CD8-positive, alpha-beta memory T cell (primary cell): ENCODE measurements around the gene SORCS2. TPM values are rescaled to one million over a fixed set of nuclear protein-coding genes. Genes with fewer than 3 reads are reported as not detected.

ENCODE experiments used
- CTCF ChIA-PET: fragments of 350-600 bp; sonication (Branson Sonifier 250); formaldehyde crosslinking; loops from one replicate; lab custom pipeline; 2021; ENCODE audit warnings: antibody characterized with exemption; lab: Charles Lee
- POLR2A ChIA-PET: fragments of 350-600 bp; sonication (Branson Sonifier 250); formaldehyde crosslinking; loops from one replicate; lab custom pipeline; 2021; ENCODE audit warnings: antibody characterized with exemption; lab: Charles Lee
- DNase-seq, 5 donors: peaks; one replicate each; pipeline versions ENCODE4 v3.0.0 to v3.0.0-alpha.2; 2020 to 2022; ENCODE audit warnings: mixed read lengths in 1 of 5
- H3K27ac ChIP-seq: one replicate; pipeline ENCODE4 v1.7.0; 2013; ENCODE audit warnings: low read depth, mild to moderate bottlenecking, low read length, moderate library complexity
- H3K27me3 ChIP-seq: 2 replicates; pipeline ENCODE4 v1.7.0; 2013; ENCODE audit warnings: low read length, mild to moderate bottlenecking; ENCODE audit not compliant: insufficient read depth, poor library complexity, severe bottlenecking
- H3K36me3 ChIP-seq: 2 replicates; pipeline ENCODE4 v1.7.0; 2013; ENCODE audit warnings: mild to moderate bottlenecking, low read length, moderate library complexity; ENCODE audit not compliant: insufficient read depth
- H3K4me1 ChIP-seq: 2 replicates; pipeline ENCODE4 v1.7.0; 2013; ENCODE audit warnings: mild to moderate bottlenecking, low read length, moderate library complexity; ENCODE audit not compliant: insufficient read depth
- H3K4me3 ChIP-seq: 2 replicates; pipeline ENCODE4 v1.7.0; 2013; ENCODE audit warnings: mild to moderate bottlenecking, low read length
- H3K9me3 ChIP-seq: 2 replicates; pipeline ENCODE4 v1.7.0; 2013; ENCODE audit warnings: mild to moderate bottlenecking, low read length
- H3K27ac Mint-ChIP-seq, 8 donors: one replicate each; pipeline ENCODE4 v1.8.0; 2020 to 2021; ENCODE audit warnings: mixed read lengths in 8 of 8, mild to moderate bottlenecking in 6 of 8, inconsistent platforms in 3 of 8, moderate library complexity in 3 of 8
- H3K27me3 Mint-ChIP-seq, 2 donors: one replicate each; pipeline ENCODE4 v1.8.0; 2020 to 2021; ENCODE audit warnings: mixed read lengths in 2 of 2, mild to moderate bottlenecking in 1 of 2, moderate library complexity in 1 of 2
- H3K36me3 Mint-ChIP-seq, 3 donors: one replicate each; pipeline ENCODE4 v1.8.0; 2020 to 2021; ENCODE audit warnings: mixed read lengths in 3 of 3, inconsistent platforms in 1 of 3, mild to moderate bottlenecking in 1 of 3
- H3K4me1 Mint-ChIP-seq, 3 donors: one replicate each; pipeline ENCODE4 v1.8.0; 2020 to 2021; ENCODE audit warnings: mixed read lengths in 3 of 3, inconsistent platforms in 1 of 3, mild to moderate bottlenecking in 1 of 3
- H3K4me3 Mint-ChIP-seq, 7 donors: one replicate each; pipeline ENCODE4 v1.8.0; 2020 to 2021; ENCODE audit warnings: mixed read lengths in 7 of 7, mild to moderate bottlenecking in 6 of 7, moderate library complexity in 4 of 7, inconsistent platforms in 2 of 7
- H3K9me3 Mint-ChIP-seq, 5 donors: one replicate each; pipeline ENCODE4 v1.8.0; 2020 to 2022; ENCODE audit warnings: mixed read lengths in 5 of 5, mild to moderate bottlenecking in 3 of 5, moderate library complexity in 2 of 5, inconsistent platforms in 1 of 5
- polyA plus RNA-seq: library from polyadenylated mRNA; unstranded; fragments of 300-500 nt; fragmentation: Illumina TruSeq; gene quantifications from one replicate; pipeline ENCODE4 v1.2.3, GENCODE V29; 2021
- total RNA-seq, 2 experiments: library from RNA; stranded (reverse); gene quantifications; one replicate each; pipeline ENCODE4 v1.2.3, GENCODE V29; 2021

Gene SORCS2
- total and polyA plus RNA-seq, 3 experiments from 2014 or later, result not detected

- Mint-ChIP-seq H3K36me3 (no peaks in the 10 kb centered on the region), H3K9me3 (no peaks in the 10 kb centered on the region), H3K27me3 (peaks cover 6 to 7% of the 10 kb centered on the region in 2 donors), H3K4me3 (no peak overlapping the region), H3K27ac (peak overlapping the region in 1 of 8 donors; percentile 35), H3K4me1 (no peaks in the 10 kb centered on the region)
- Histone ChIP-seq H3K9me3 (no peaks in the 10 kb centered on the region), H3K27ac (no peak overlapping the region), H3K4me1 (no peaks in the 10 kb centered on the region), H3K4me3 (no peak overlapping the region), H3K36me3 (no peaks in the 10 kb centered on the region), H3K27me3 (peaks cover 1% of the 10 kb centered on the region)
- CTCF ChIA-PET, result no interaction called here
- POLR2A ChIA-PET, result no interaction called here
- no peak for DNase-seq
These were observed 89.6 kb downstream of the SORCS2 start for GRCh38 chr4:7281691-7282665.

GRCh38 chr4:7282786-7283440 is 90.6 kb downstream of the SORCS2 start:
- Mint-ChIP-seq H3K36me3 (no peaks in the 10 kb centered on the region), H3K4me1 (no peaks in the 10 kb centered on the region), H3K9me3 (no peaks in the 10 kb centered on the region), H3K27me3 (peaks cover 6% of the 10 kb centered on the region in 2 donors), H3K27ac (no peak overlapping the region), H3K4me3 (no peak overlapping the region)
- Histone ChIP-seq H3K4me1 (no peaks in the 10 kb centered on the region), H3K27ac (no peak overlapping the region), H3K9me3 (no peaks in the 10 kb centered on the region), H3K4me3 (no peak overlapping the region), H3K36me3 (no peaks in the 10 kb centered on the region), H3K27me3 (peaks cover 5% of the 10 kb centered on the region)
- CTCF ChIA-PET, result no interaction called here
- POLR2A ChIA-PET, result no interaction called here
- DNase-seq, result no peak

- Mint-ChIP-seq H3K4me1 (no peaks in the 10 kb centered on the region), H3K4me3 (no peak overlapping the region), H3K9me3 (no peaks in the 10 kb centered on the region), H3K27ac (no peak overlapping the region), H3K27me3 (peaks cover 5 to 10% of the 10 kb centered on the region in 2 donors), H3K36me3 (no peaks in the 10 kb centered on the region)
- CTCF ChIA-PET, result no interaction called here
- Histone ChIP-seq H3K36me3 (no peaks in the 10 kb centered on the region), H3K4me3 (no peak overlapping the region), H3K9me3 (no peaks in the 10 kb centered on the region), H3K4me1 (no peaks in the 10 kb centered on the region), H3K27ac (no peak overlapping the region), H3K27me3 (peaks cover 5% of the 10 kb centered on the region)
- no peak for DNase-seq
- POLR2A ChIA-PET, result no interaction called here
These were observed 93.1 kb downstream of the SORCS2 start for GRCh38 chr4:7285244-7286094.

GRCh38 chr4:7286170-7286569 is 93.8 kb downstream of the SORCS2 start:
- H3K36me3 Mint-ChIP-seq, result no peaks in the 10 kb centered on the region
- H3K4me1 Mint-ChIP-seq, result no peaks in the 10 kb centered on the region
- Histone ChIP-seq H3K36me3 (no peaks in the 10 kb centered on the region), H3K4me3 (no peak overlapping the region), H3K4me1 (no peaks in the 10 kb centered on the region), H3K27me3 (peaks cover 5% of the 10 kb centered on the region), H3K27ac (no peak overlapping the region), H3K9me3 (no peaks in the 10 kb centered on the region)
- no peak for DNase-seq
- CTCF ChIA-PET, result no interaction called here
- H3K27ac Mint-ChIP-seq, result no peak overlapping the region
- POLR2A ChIA-PET, result no interaction called here
- peaks cover 5 to 10% of the 10 kb centered on the region in 2 donors for H3K27me3 Mint-ChIP-seq
- no peaks in the 10 kb centered on the region for H3K9me3 Mint-ChIP-seq
- no peak overlapping the region for H3K4me3 Mint-ChIP-seq

- H3K4me3 ChIP-seq, result no peak overlapping the region
- ChIA-PET CTCF (no interaction called here), POLR2A (no interaction called here)
- H3K4me1 ChIP-seq, result no peaks in the 10 kb centered on the region
- Mint-ChIP-seq H3K9me3 (no peaks in the 10 kb centered on the region), H3K4me1 (no peaks in the 10 kb centered on the region), H3K4me3 (no peak overlapping the region), H3K36me3 (no peaks in the 10 kb centered on the region), H3K27me3 (peaks cover 5 to 10% of the 10 kb centered on the region in 2 donors), H3K27ac (no peak overlapping the region)
- H3K27me3 ChIP-seq, result peaks cover 5% of the 10 kb centered on the region
- no peaks in the 10 kb centered on the region for H3K36me3 ChIP-seq
- no peak for DNase-seq
- no peak overlapping the region for H3K27ac ChIP-seq
- H3K9me3 ChIP-seq, result no peaks in the 10 kb centered on the region
These were observed 94.5 kb downstream of the SORCS2 start for GRCh38 chr4:7286798-7287197.

GRCh38 chr4:7287274-7287917 is 95.1 kb downstream of the SORCS2 start:
- H3K4me3 Mint-ChIP-seq, result no peak overlapping the region
- H3K9me3 Mint-ChIP-seq, result no peaks in the 10 kb centered on the region
- POLR2A ChIA-PET, result no interaction called here
- no peaks in the 10 kb centered on the region for H3K36me3 Mint-ChIP-seq
- peaks cover 5% of the 10 kb centered on the region for H3K27me3 ChIP-seq
- DNase-seq, result no peak
- no peak overlapping the region for H3K27ac ChIP-seq
- CTCF ChIA-PET, result no interaction called here
- H3K27me3 Mint-ChIP-seq, result peaks cover 5 to 10% of the 10 kb centered on the region in 2 donors
- H3K36me3 ChIP-seq, result no peaks in the 10 kb centered on the region
- H3K4me3 ChIP-seq, result no peak overlapping the region
- no peaks in the 10 kb centered on the region for H3K4me1 ChIP-seq
- no peak overlapping the region for H3K27ac Mint-ChIP-seq
- H3K4me1 Mint-ChIP-seq, result no peaks in the 10 kb centered on the region
- H3K9me3 ChIP-seq, result no peaks in the 10 kb centered on the region

DNA sequence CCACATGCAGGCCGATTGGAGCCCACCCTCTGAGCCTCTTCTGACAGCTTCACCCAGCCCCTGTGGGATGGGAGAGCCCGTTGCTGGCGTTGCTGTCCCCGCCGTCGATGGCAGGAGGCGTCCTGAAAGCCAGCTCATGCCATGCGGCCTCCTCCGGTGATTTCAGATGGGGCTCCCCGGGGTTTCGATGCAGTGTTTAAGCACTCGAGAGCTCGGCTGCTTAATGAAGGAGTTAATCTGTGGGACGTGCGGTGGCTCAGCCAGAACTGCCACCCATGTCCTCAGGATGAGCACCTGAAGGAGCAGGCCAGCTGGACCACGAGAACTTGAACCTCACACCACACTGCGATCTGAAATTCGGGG is 95.6 kb downstream of the SORCS2 start:
- Histone ChIP-seq H3K4me3 (no peak overlapping the region), H3K27ac (no peak overlapping the region), H3K27me3 (peaks cover 5% of the 10 kb centered on the region), H3K4me1 (no peaks in the 10 kb centered on the region), H3K36me3 (no peaks in the 10 kb centered on the region), H3K9me3 (no peaks in the 10 kb centered on the region)
- Mint-ChIP-seq H3K36me3 (no peaks in the 10 kb centered on the region), H3K4me3 (no peak overlapping the region), H3K27me3 (peaks cover 5 to 10% of the 10 kb centered on the region in 2 donors), H3K4me1 (no peaks in the 10 kb centered on the region), H3K9me3 (no peaks in the 10 kb centered on the region), H3K27ac (no peak overlapping the region)
- CTCF ChIA-PET, result no interaction called here
- POLR2A ChIA-PET, result no interaction called here
- no peak for DNase-seq
